ENCODE measurements around the gene SLC9A9. TPM values are rescaled to one million over a fixed set of nuclear protein-coding genes. Genes with fewer than 3 reads are reported as not detected.

SLC9A9 gene
- polyA plus RNA-seq, 1 donor (not counting 4 experiments of a cell fraction or from before 2014, with no cell fraction given) = 5.2 TPM

DNA sequence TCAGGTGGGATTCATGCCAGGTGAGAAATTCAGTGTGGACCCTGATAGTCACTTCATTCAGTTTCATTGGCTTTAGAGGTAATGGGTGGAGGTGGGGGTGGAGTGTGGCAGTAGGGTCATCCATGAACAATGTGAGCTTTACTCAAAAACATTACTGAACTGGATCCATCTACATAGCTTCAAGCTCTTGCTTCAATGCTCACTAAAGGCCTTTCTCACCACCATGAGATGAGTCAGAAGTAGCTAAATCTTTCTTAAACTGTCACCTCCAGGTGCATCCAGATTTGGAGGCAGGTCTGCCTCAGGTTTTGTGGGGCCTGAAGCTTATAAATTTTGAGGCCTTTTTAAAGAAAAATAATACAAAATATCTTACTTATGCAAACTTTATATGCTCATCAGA lies 365.1 kb downstream of the SLC9A9 start:
- H3K79me2 ChIP-seq (ENCODE audit: control insufficient read depth, insufficient read depth, low read length) = no peaks in the 10 kb centered on the region
- no peak for DNase-seq (ENCODE audit: low read depth, low spot score)
- H3K9me1 ChIP-seq (ENCODE audit: control insufficient read depth, extremely low read depth, insufficient read depth, low read length) = no peaks in the 10 kb centered on the region
- H3K4me1 ChIP-seq (ENCODE audit: control insufficient read depth, extremely low read depth, insufficient read depth, low read length) = no peaks in the 10 kb centered on the region
- no peaks in the 10 kb centered on the region for H4K20me1 ChIP-seq (ENCODE audit: control insufficient read depth, extremely low read depth, insufficient read depth, low read length)
- dilution Hi-C loops (cut with MboI; ENCODE audit: extremely low pct_ligation_motif_present, low sequenced_read_pairs) = no loop called here
- no peak overlapping the region for H2AFZ ChIP-seq (ENCODE audit: control insufficient read depth, low read length)
- no peak for FAIRE-seq
- no peaks in the 10 kb centered on the region for H3K9me3 ChIP-seq (ENCODE audit: control insufficient read depth, low read depth, low read length)
- TF ChIP-seq EZH2 (IDR thresholded peaks at IDR 0.05; ENCODE audit: low read length) = no peak
- TF ChIP-seq, protein P1, sequence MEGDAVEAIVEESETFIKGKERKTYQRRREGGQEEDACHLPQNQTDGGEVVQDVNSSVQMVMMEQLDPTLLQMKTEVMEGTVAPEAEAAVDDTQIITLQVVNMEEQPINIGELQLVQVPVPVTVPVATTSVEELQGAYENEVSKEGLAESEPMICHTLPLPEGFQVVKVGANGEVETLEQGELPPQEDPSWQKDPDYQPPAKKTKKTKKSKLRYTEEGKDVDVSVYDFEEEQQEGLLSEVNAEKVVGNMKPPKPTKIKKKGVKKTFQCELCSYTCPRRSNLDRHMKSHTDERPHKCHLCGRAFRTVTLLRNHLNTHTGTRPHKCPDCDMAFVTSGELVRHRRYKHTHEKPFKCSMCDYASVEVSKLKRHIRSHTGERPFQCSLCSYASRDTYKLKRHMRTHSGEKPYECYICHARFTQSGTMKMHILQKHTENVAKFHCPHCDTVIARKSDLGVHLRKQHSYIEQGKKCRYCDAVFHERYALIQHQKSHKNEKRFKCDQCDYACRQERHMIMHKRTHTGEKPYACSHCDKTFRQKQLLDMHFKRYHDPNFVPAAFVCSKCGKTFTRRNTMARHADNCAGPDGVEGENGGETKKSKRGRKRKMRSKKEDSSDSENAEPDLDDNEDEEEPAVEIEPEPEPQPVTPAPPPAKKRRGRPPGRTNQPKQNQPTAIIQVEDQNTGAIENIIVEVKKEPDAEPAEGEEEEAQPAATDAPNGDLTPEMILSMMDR (optimal IDR thresholded peaks at IDR 0.05 in 1 of 3, IDR thresholded peaks at IDR 0.05 in 1 of 3, conservative IDR thresholded peaks at IDR 0.05 in 1 of 3; ENCODE audit: extremely low read depth in 1 of 3, insufficient read depth in 2 of 3, low read length in 3 of 3) = no peak
- no peak overlapping the region for H3K27ac ChIP-seq (ENCODE audit: control insufficient read depth, insufficient read depth, low read length)
- no peaks in the 10 kb centered on the region for H3K27me3 ChIP-seq (ENCODE audit: control insufficient read depth, extremely low read depth, insufficient read depth, low read length)
- H3K4me3 ChIP-seq (ENCODE audit: control insufficient read depth in 2 of 3, extremely low read depth in 1 of 3, insufficient read depth in 2 of 3, low read depth in 1 of 3, low read length in 3 of 3) = no peak overlapping the region
- no peak overlapping the region for H3K4me2 ChIP-seq (ENCODE audit: control insufficient read depth, extremely low read depth, insufficient read depth, low read depth, low read length)
- no peak overlapping the region for H3K9ac ChIP-seq (ENCODE audit: control insufficient read depth, extremely low read depth, insufficient read depth, low read length)
- H3K36me3 ChIP-seq (ENCODE audit: control insufficient read depth in 2 of 2, extremely low read depth in 1 of 2, insufficient read depth in 2 of 2, low read length in 2 of 2) = no peaks in the 10 kb centered on the region

DNA sequence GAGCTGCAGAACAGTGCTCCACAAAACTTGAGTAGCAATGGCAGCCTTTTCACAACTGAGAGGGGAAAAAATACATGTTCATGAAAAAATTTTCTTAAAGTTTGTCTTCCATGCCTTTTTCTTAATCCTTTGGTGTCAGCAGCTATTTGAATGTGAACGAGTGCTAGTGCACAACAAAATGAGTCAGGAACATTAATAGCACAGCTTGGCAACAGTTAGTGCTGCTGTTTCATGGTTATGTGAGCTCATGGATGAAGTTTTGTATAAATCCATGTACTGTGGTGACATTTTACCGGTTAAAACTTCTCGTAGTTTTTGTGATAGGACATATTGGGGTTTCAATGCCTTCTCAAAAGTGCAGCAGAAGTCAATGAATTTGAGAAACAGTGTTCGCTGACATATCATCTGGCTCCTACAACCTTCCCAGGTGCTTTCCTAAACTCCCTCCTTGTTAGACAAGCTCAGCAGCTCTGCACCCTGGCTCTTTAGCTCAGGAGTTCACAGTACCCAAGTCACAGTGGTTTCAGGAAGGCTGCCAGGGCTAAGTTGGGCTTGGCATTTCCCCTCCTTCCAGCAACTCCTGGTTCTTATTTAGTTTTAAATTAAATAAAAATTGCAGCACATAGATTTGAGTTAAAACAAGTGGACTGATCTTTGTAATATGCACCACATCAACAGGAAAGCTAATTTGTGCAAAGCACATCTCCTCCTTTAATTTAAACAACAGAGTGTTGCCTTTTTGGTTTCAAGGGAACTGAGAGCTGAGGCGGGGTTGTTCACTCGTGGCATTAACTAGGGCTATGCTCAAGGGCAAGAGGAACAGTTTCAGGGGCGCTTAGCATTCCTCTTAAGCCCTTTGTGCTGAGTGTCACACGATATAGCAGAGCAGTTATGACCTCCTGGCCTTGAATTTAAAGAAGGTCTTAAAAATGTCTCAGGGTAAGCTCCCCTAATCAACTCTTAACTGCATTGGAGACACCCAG lies 365.9 kb downstream of the SLC9A9 start:
- Histone ChIP-seq H3K4me1 (ENCODE audit: control insufficient read depth, extremely low read depth, insufficient read depth, low read length) (no peaks in the 10 kb centered on the region), H3K36me3 (ENCODE audit: control insufficient read depth in 2 of 2, extremely low read depth in 1 of 2, insufficient read depth in 2 of 2, low read length in 2 of 2) (no peaks in the 10 kb centered on the region), H3K9me3 (ENCODE audit: control insufficient read depth, low read depth, low read length) (no peaks in the 10 kb centered on the region), H3K79me2 (ENCODE audit: control insufficient read depth, insufficient read depth, low read length) (no peaks in the 10 kb centered on the region), H3K27ac (ENCODE audit: control insufficient read depth, insufficient read depth, low read length) (no peak overlapping the region), H3K4me3 (ENCODE audit: control insufficient read depth in 2 of 3, extremely low read depth in 1 of 3, insufficient read depth in 2 of 3, low read depth in 1 of 3, low read length in 3 of 3) (no peak overlapping the region), H3K27me3 (ENCODE audit: control insufficient read depth, extremely low read depth, insufficient read depth, low read length) (no peaks in the 10 kb centered on the region), H2AFZ (ENCODE audit: control insufficient read depth, low read length) (no peak overlapping the region), H3K4me2 (ENCODE audit: control insufficient read depth, extremely low read depth, insufficient read depth, low read depth, low read length) (no peak overlapping the region), H3K9ac (ENCODE audit: control insufficient read depth, extremely low read depth, insufficient read depth, low read length) (no peak overlapping the region), H3K9me1 (ENCODE audit: control insufficient read depth, extremely low read depth, insufficient read depth, low read length) (no peaks in the 10 kb centered on the region), H4K20me1 (ENCODE audit: control insufficient read depth, extremely low read depth, insufficient read depth, low read length) (no peaks in the 10 kb centered on the region)
- dilution Hi-C loops (cut with MboI; ENCODE audit: extremely low pct_ligation_motif_present, low sequenced_read_pairs) = no loop called here
- no peak for FAIRE-seq
- DNase-seq (ENCODE audit: low read depth, low spot score) = no peak
- no peak for TF ChIP-seq EZH2 (IDR thresholded peaks at IDR 0.05; ENCODE audit: low read length)
- TF ChIP-seq, protein P1 (optimal IDR thresholded peaks at IDR 0.05 in 1 of 3, IDR thresholded peaks at IDR 0.05 in 1 of 3, conservative IDR thresholded peaks at IDR 0.05 in 1 of 3; ENCODE audit: extremely low read depth in 1 of 3, insufficient read depth in 2 of 3, low read length in 3 of 3) = no peak

All from keratinocyte (primary cell).